HCT116 (cell line): Measurements from ENCODE around the gene CRACDL. TPM values are rescaled to one million over a fixed set of nuclear protein-coding genes. Genes with fewer than 3 reads are reported as not detected.
A peak's percentile ranks its signal among the peaks of the same experiment; 100 is the strongest.

Experiments used
- ATAC-seq: fragments of 200-7000 bp; cut with Tn5 transposase; 2 replicates; pipeline ENCODE4 v1.9.1; 2020; ENCODE audit warnings: mild to moderate bottlenecking, moderate library complexity
- BruUV-seq: library from RNA; stranded (reverse); fragments of 400-500 nt; replicated peaks from 2 replicates; lab custom pipeline; 2021; lab: Mats Ljungman, UMichigan
- CTCF ChIA-PET: fragments of 300-600 bp; sonication (Branson Sonifier 250); formaldehyde crosslinking; loops from one replicate; lab custom pipeline; 2021; ENCODE audit warnings: antibody characterized with exemption; lab: Charles Lee
- POLR2A ChIA-PET: fragments of 300-600, 350-600 bp; sonication (Branson Sonifier 250); formaldehyde crosslinking; loops from one replicate; lab custom pipeline; 2021; ENCODE audit warnings: antibody characterized with exemption; lab: Charles Lee
- RAD21 ChIA-PET, 2 experiments: fragments of 300-600 bp; sonication (Branson Sonifier 250); formaldehyde crosslinking; loops; one replicate each; lab custom pipeline; 2023; ENCODE audit warnings: low total read pairs in 2 of 2; ENCODE audit not compliant: uncharacterized antibody in 2 of 2, unreplicated experiment in 2 of 2, low non-redundant PET in 1 of 2; lab: Charles Lee
- DNase-seq: peaks from one replicate; pipeline ENCODE4 v3.0.0-alpha.2; 2010; ENCODE audit warnings: low read depth, low spot score
- H2AFZ ChIP-seq: fragments of 200-600 bp; shearing (Covaris generic), sonication (generic); 2 replicates; pipeline ENCODE4 v1.6.1; 2017; ENCODE audit warnings: low read depth, mixed run types, mixed read lengths, antibody characterized with exemption, low read length; ENCODE audit not compliant: poor library complexity, severe bottlenecking
- H3K27ac ChIP-seq: 2 replicates; pipeline ENCODE4 v1.5.1; 2012; ENCODE audit warnings: low read depth, low read length
- H3K27me3 ChIP-seq: fragments of 200-600 bp; sonication (generic); 2 replicates; pipeline ENCODE4 v1.6.1; 2016; ENCODE audit warnings: mixed run types, low read length, mixed read lengths; ENCODE audit not compliant: insufficient read depth
- H3K36me3 ChIP-seq, 2 experiments: fragments of 200-500 bp in 1 of 2; fragments of 200-600 bp in 1 of 2; sonication (Bioruptor generic) in 1 of 2; sonication (generic) in 1 of 2; 2 replicates each; pipeline versions ENCODE4 v1.5.1 to v1.6.1; 2014 to 2016; ENCODE audit warnings: low read length in 2 of 2, inconsistent platforms in 1 of 2, mixed read lengths in 1 of 2, mixed run types in 1 of 2; ENCODE audit not compliant: insufficient read depth in 2 of 2, control insufficient read depth in 1 of 2
- H3K4me1 ChIP-seq, 2 experiments: fragments of 200-600 bp in 1 of 2; sonication (generic) in 1 of 2; 2 replicates each; pipeline versions ENCODE4 v1.5.1 to v1.6.1; 2012 to 2017; ENCODE audit warnings: low read length in 2 of 2, inconsistent platforms in 1 of 2, mild to moderate bottlenecking in 1 of 2, mixed read lengths in 1 of 2, mixed run types in 1 of 2, moderate library complexity in 1 of 2; ENCODE audit not compliant: insufficient read depth in 2 of 2, control insufficient read depth in 1 of 2
- H3K4me2 ChIP-seq: fragments of 200-600 bp; sonication (generic); 2 replicates; pipeline ENCODE4 v1.6.1; 2017; ENCODE audit warnings: mixed run types, low read length, mixed read lengths
- H3K4me3 ChIP-seq, 2 experiments: fragments of 200-600 bp in 1 of 2; sonication (generic) in 1 of 2; replicated peaks in 1 of 2; 2 replicates each; pipeline ENCODE4 v1.5.1; 2011 to 2016; ENCODE audit warnings: low read length in 2 of 2, control low read depth in 1 of 2, low read depth in 1 of 2, mild to moderate bottlenecking in 1 of 2, mixed read lengths in 1 of 2, mixed run types in 1 of 2
- H3K79me2 ChIP-seq: fragments of 200-600 bp; sonication (generic); 2 replicates; pipeline ENCODE4 v1.6.1; 2017; ENCODE audit warnings: mild to moderate bottlenecking, mixed run types, low read length, moderate library complexity, mixed read lengths; ENCODE audit not compliant: insufficient read depth
- H3K9ac ChIP-seq: fragments of 200-600 bp; sonication (generic); 2 replicates; pipeline ENCODE4 v1.6.1; 2016; ENCODE audit warnings: low read length, mixed read lengths
- H3K9me2 ChIP-seq: fragments of 200-600 bp; sonication (generic), shearing (Covaris generic); 2 replicates; pipeline ENCODE4 v1.6.1; 2017; ENCODE audit warnings: mixed run types, mild to moderate bottlenecking, moderate library complexity; ENCODE audit not compliant: insufficient read depth
- H3K9me3 ChIP-seq, 2 experiments: fragments of 200-500 bp in 1 of 2; fragments of 200-600 bp in 1 of 2; sonication (Bioruptor generic) in 1 of 2; sonication (generic) in 1 of 2; 2 replicates each; pipeline ENCODE4 v1.6.1; 2014 to 2017; ENCODE audit warnings: low read length in 2 of 2, mixed read lengths in 2 of 2, inconsistent platforms in 1 of 2, low read depth in 1 of 2, mild to moderate bottlenecking in 1 of 2, mixed run types in 1 of 2, moderate library complexity in 1 of 2; ENCODE audit not compliant: control insufficient read depth in 1 of 2, insufficient read depth in 1 of 2
- H4K20me1 ChIP-seq: fragments of 200-600 bp; sonication (generic), shearing (Covaris generic); 2 replicates; pipeline ENCODE4 v1.6.1; 2017; ENCODE audit warnings: mixed run types, mild to moderate bottlenecking, moderate library complexity; ENCODE audit not compliant: insufficient read depth
- ATF3 ChIP-seq: IDR thresholded peaks from 2 replicates; pipeline ENCODE4 v1.6.1; 2012
- CEBPB ChIP-seq: IDR thresholded peaks from 2 replicates; pipeline ENCODE4 v1.6.1; 2012; ENCODE audit warnings: low read depth
- CTCF ChIP-seq, 3 experiments: fragments of 200-600 bp in 1 of 3; sonication (generic) in 1 of 3; IDR thresholded peaks in 2 of 3; conservative IDR thresholded peaks in 1 of 3; 2 replicates each; pipeline ENCODE4 v1.5.1; 2012 to 2017; ENCODE audit warnings: low read depth in 2 of 3, low read length in 2 of 3, antibody characterized with exemption in 1 of 3, borderline replicate concordance in 1 of 3, control low read depth in 1 of 3, mild to moderate bottlenecking in 1 of 3, mixed read lengths in 1 of 3, mixed run types in 1 of 3, moderate library complexity in 1 of 3; ENCODE audit not compliant: insufficient read depth in 1 of 3
- ELF1 ChIP-seq: IDR thresholded peaks from 2 replicates; pipeline ENCODE4 v1.6.1; 2012; ENCODE audit warnings: low read depth, borderline replicate concordance
- EZH2 ChIP-seq: fragments of 200-600 bp; sonication (generic); IDR thresholded peaks from 2 replicates; pipeline ENCODE4 v1.6.1; 2017; ENCODE audit warnings: antibody characterized with exemption, mixed run types
- MAX ChIP-seq: IDR thresholded peaks from 2 replicates; pipeline ENCODE4 v1.6.1; 2012
- POLR2A ChIP-seq: IDR thresholded peaks from 2 replicates; pipeline ENCODE4 v1.7.0; 2011; ENCODE audit warnings: borderline replicate concordance; ENCODE audit not compliant: insufficient read depth, insufficient read length; ENCODE audit errors: extremely low read depth
- RAD21 ChIP-seq: IDR thresholded peaks from 2 replicates; pipeline ENCODE4 v1.6.1; 2012; ENCODE audit warnings: low read depth, mild to moderate bottlenecking
- SIN3A ChIP-seq: IDR thresholded peaks from 2 replicates; pipeline ENCODE4 v1.6.1; 2012; ENCODE audit warnings: low read depth
- SP1 ChIP-seq: IDR thresholded peaks from 2 replicates; pipeline ENCODE4 v1.6.1; 2012; ENCODE audit warnings: low read depth
- SRF ChIP-seq: IDR thresholded peaks from 2 replicates; pipeline ENCODE4 v1.6.1; 2012; ENCODE audit warnings: low read depth
- YY1 ChIP-seq: IDR thresholded peaks from 2 replicates; pipeline ENCODE4 v1.6.1; 2011; ENCODE audit warnings: low read length, low read depth, moderate library complexity, mild to moderate bottlenecking; ENCODE audit not compliant: insufficient replicate concordance; ENCODE audit errors: extremely low read depth
- intact Hi-C: fragments of 100-400 bp; cut with micrococcal nuclease; formaldehyde crosslinking; loops from 2 replicates; pipeline ENCODE4 v1.10.0; 2022
- total RNA-seq: library from RNA; stranded (reverse); gene quantifications from one replicate; pipeline ENCODE4 v1.2.1, GENCODE V29; 2021; ENCODE audit not compliant: unreplicated experiment

Gene CRACDL
- total RNA-seq, 1 experiment from 2014 or later: 1.1 TPM

- H3K9me2 ChIP-seq: no peaks in the 10 kb centered on the region
- no peaks in the 10 kb centered on the region for H4K20me1 ChIP-seq
- no peak overlapping the region for H3K4me2 ChIP-seq
- ATAC-seq: no peak
- H3K36me3 ChIP-seq: no peaks in the 10 kb centered on the region
- H2AFZ ChIP-seq: no peak overlapping the region
- intact Hi-C loops: no loop called here
- no peaks in the 10 kb centered on the region for H3K9me3 ChIP-seq
- no peak for DNase-seq
- H3K9ac ChIP-seq: no peak overlapping the region
- H3K4me3 ChIP-seq: no peak overlapping the region
- ChIA-PET POLR2A (no interaction called here), CTCF (no interaction called here), RAD21 (no interaction called here)
- H3K27ac ChIP-seq: no peak overlapping the region
- no peaks in the 10 kb centered on the region for H3K27me3 ChIP-seq
- H3K79me2 ChIP-seq: no peaks in the 10 kb centered on the region
- no peak for TF ChIP-seq CTCF (IDR thresholded peaks at IDR 0.05 in 2 of 3, conservative IDR thresholded peaks at IDR 0.05 in 1 of 3; ENCODE audit: borderline replicate concordance in 1 of 3, insufficient read depth in 1 of 3, low read depth in 2 of 3, low read length in 2 of 3)
- no peak for TF ChIP-seq SP1
- BruUV-seq: no TSS peak
- peaks cover 12 to 15% of the 10 kb centered on the region in 2 experiments; a peak in 3 of 4 replicates for H3K4me1 ChIP-seq
These were observed 139.1 kb downstream of the CRACDL start for GRCh38 chr2:98796775-98797544.

GRCh38 chr2:98795891-98796676 is 139.9 kb downstream of the CRACDL start:
- Histone ChIP-seq H3K36me3 (no peaks in the 10 kb centered on the region), H3K4me3 (no peak overlapping the region), H3K9me2 (no peaks in the 10 kb centered on the region), H3K27ac (no peak overlapping the region), H3K4me2 (no peak overlapping the region), H3K9me3 (no peaks in the 10 kb centered on the region), H4K20me1 (no peaks in the 10 kb centered on the region), H3K4me1 (peaks cover 12 to 15% of the 10 kb centered on the region in 2 experiments; a peak in 3 of 4 replicates), H3K27me3 (no peaks in the 10 kb centered on the region), H3K79me2 (no peaks in the 10 kb centered on the region), H2AFZ (no peak overlapping the region), H3K9ac (no peak overlapping the region)
- ChIA-PET POLR2A (no interaction called here), RAD21 (no interaction called here), CTCF (no interaction called here)
- DNase-seq (no peak), ATAC-seq (peak; percentile 36; the same call in 1 of the 2 replicates)
- TF ChIP-seq SIN3A: no peak
- no peak for TF ChIP-seq ELF1
- TF ChIP-seq EZH2: no peak
- no peak for TF ChIP-seq RAD21
- no peak for TF ChIP-seq SP1
- TF ChIP-seq MAX: no peak
- TF ChIP-seq ATF3: no peak
- TF ChIP-seq YY1: no peak
- TF ChIP-seq CEBPB: no peak
- no peak for TF ChIP-seq SRF
- TF ChIP-seq POLR2A: no peak
- no TSS peak for BruUV-seq
- intact Hi-C loops: no loop called here
